CD14-positive monocyte (primary cell): ENCODE results near the gene OPN5. TPM values are rescaled to one million over a fixed set of nuclear protein-coding genes. Genes with fewer than 3 reads are reported as not detected.

ENCODE experiments used
- DNase-seq, 3 donors: peaks; one replicate each; pipeline ENCODE4 v3.0.0-alpha.2; 2011 to 2022
- H2AFZ ChIP-seq: 2 replicates; pipeline ENCODE4 v1.6.0; 2012; ENCODE audit warnings: mild to moderate bottlenecking, low read depth, low read length, inconsistent platforms; ENCODE audit not compliant: insufficient read depth, poor library complexity, severe bottlenecking
- H3K27ac ChIP-seq, 2 donors: 1 replicate in 1 of 2; 2 replicates in 1 of 2; pipeline ENCODE4 v1.5.1; 2012 to 2013; ENCODE audit warnings: low read length in 2 of 2, control low read depth in 1 of 2, inconsistent platforms in 1 of 2, low read depth in 1 of 2, mild to moderate bottlenecking in 1 of 2
- H3K27me3 ChIP-seq, 2 donors: one replicate each; pipeline versions ENCODE4 v1.6.0 to v1.6.1; 2011 to 2013; ENCODE audit warnings: low read length in 2 of 2; ENCODE audit not compliant: control insufficient read depth in 2 of 2, insufficient read depth in 2 of 2
- H3K36me3 ChIP-seq, 2 donors: replicated peaks in 1 of 2; 1 replicate in 1 of 2; 2 replicates in 1 of 2; pipeline versions ENCODE4 v1.5.1 to v1.6.1; 2012 to 2013; ENCODE audit warnings: low read length in 2 of 2, control low read depth in 1 of 2, inconsistent platforms in 1 of 2, mild to moderate bottlenecking in 1 of 2; ENCODE audit not compliant: insufficient read depth in 2 of 2, control insufficient read depth in 1 of 2
- H3K4me1 ChIP-seq, 2 donors: 1 replicate in 1 of 2; 2 replicates in 1 of 2; pipeline versions ENCODE4 v1.5.1 to v1.6.1; 2012 to 2013; ENCODE audit warnings: low read length in 2 of 2, control low read depth in 1 of 2, inconsistent platforms in 1 of 2, mild to moderate bottlenecking in 1 of 2, moderate library complexity in 1 of 2; ENCODE audit not compliant: insufficient read depth in 2 of 2, control insufficient read depth in 1 of 2
- H3K4me2 ChIP-seq: replicated peaks from 2 replicates; pipeline ENCODE3; 2012; ENCODE audit warnings: low read length, moderate library complexity, mild to moderate bottlenecking; ENCODE audit not compliant: poor library complexity, severe bottlenecking; ENCODE audit errors: extremely low read depth
- H3K4me3 ChIP-seq, 3 experiments: fragments of 200-600 bp in 1 of 3; sonication (generic) in 1 of 3; replicated peaks in 1 of 3; 1 replicate in 2 of 3; 2 replicates in 1 of 3; pipeline ENCODE4 v1.5.1; 2011 to 2013; ENCODE audit warnings: low read length in 3 of 3, mild to moderate bottlenecking in 3 of 3, control low read depth in 2 of 3, low read depth in 2 of 3, inconsistent platforms in 1 of 3, moderate library complexity in 1 of 3
- H3K79me2 ChIP-seq: 2 replicates; pipeline ENCODE4 v1.6.0; 2012; ENCODE audit warnings: mild to moderate bottlenecking, control low read depth, inconsistent platforms, low read length, moderate library complexity; ENCODE audit not compliant: insufficient read depth
- H3K9ac ChIP-seq: 2 replicates; pipeline ENCODE4 v1.6.0; 2017; ENCODE audit warnings: low read length, mild to moderate bottlenecking; ENCODE audit not compliant: insufficient read depth, poor library complexity, severe bottlenecking
- H3K9me3 ChIP-seq, 2 donors: replicated peaks in 1 of 2; 1 replicate in 1 of 2; 2 replicates in 1 of 2; pipeline versions ENCODE4 v1.5.1 to v1.6.1; 2012 to 2013; ENCODE audit warnings: low read length in 2 of 2, control low read depth in 1 of 2; ENCODE audit not compliant: control insufficient read depth in 1 of 2, insufficient read depth in 1 of 2
- H4K20me1 ChIP-seq: 2 replicates; pipeline ENCODE4 v1.6.0; 2012; ENCODE audit warnings: mild to moderate bottlenecking, low read length, control low read depth, moderate library complexity; ENCODE audit not compliant: insufficient read depth
- H3K27ac Mint-ChIP-seq, 7 donors: one replicate each; pipeline ENCODE4 v1.8.0; 2020; ENCODE audit warnings: mild to moderate bottlenecking in 7 of 7, mixed read lengths in 7 of 7, moderate library complexity in 6 of 7, inconsistent platforms in 2 of 7
- H3K27me3 Mint-ChIP-seq, 3 donors: one replicate each; pipeline ENCODE4 v1.8.0; 2021 to 2022; ENCODE audit warnings: low read depth in 3 of 3, mild to moderate bottlenecking in 3 of 3, mixed read lengths in 3 of 3, moderate library complexity in 3 of 3, inconsistent platforms in 1 of 3
- H3K36me3 Mint-ChIP-seq, 2 donors: one replicate each; pipeline ENCODE4 v1.8.0; 2020; ENCODE audit warnings: mixed read lengths in 2 of 2, inconsistent platforms in 1 of 2, mild to moderate bottlenecking in 1 of 2
- H3K4me1 Mint-ChIP-seq: one replicate; pipeline ENCODE4 v1.8.0; 2020; ENCODE audit warnings: mild to moderate bottlenecking, mixed read lengths
- H3K4me3 Mint-ChIP-seq, 2 donors: one replicate each; pipeline ENCODE4 v1.8.0; 2020; ENCODE audit warnings: mild to moderate bottlenecking in 2 of 2, mixed read lengths in 2 of 2, moderate library complexity in 1 of 2
- H3K9me3 Mint-ChIP-seq, 7 donors: one replicate each; pipeline ENCODE4 v1.8.0; 2020 to 2022; ENCODE audit warnings: mixed read lengths in 7 of 7, mild to moderate bottlenecking in 6 of 7, moderate library complexity in 6 of 7, inconsistent platforms in 2 of 7
- CTCF ChIP-seq: fragments of 200-600 bp; IDR thresholded peaks from one replicate; pipeline ENCODE4 v1.8.0; 2022; ENCODE audit warnings: antibody characterized with exemption, mild to moderate bottlenecking
- WGBS: methylation state at CpG from one replicate; pipeline ENCODE4 v1.1.5; 2013; ENCODE audit warnings: missing lambda C conversion rate; ENCODE audit not compliant: insufficient coverage; 5-methylcytosine and 5-hydroxymethylcytosine counted together
- intact Hi-C, 2 donors: fragments of 100-400 bp; cut with micrococcal nuclease; formaldehyde crosslinking; loops; one replicate each; pipeline versions ENCODE4 v1.15.0 to v1.15.1; 2023
- polyA minus RNA-seq: library from RNA; depleted of rRNA, polyadenylated mRNA; stranded (reverse); fragments of >200 nt; gene quantifications from 2 replicates; pipeline ENCODE4 v1.2.3, GENCODE V29; 2012
- polyA plus RNA-seq, 3 donors: library from polyadenylated mRNA; depleted of rRNA in 1 of 3; unstranded in 2 of 3; stranded (reverse) in 1 of 3; fragments of 300-500 nt in 2 of 3; fragments of >200 nt in 1 of 3; fragmentation: Illumina TruSeq in 2 of 3; gene quantifications; 1 replicate in 2 of 3; 2 replicates in 1 of 3; pipeline ENCODE4 v1.2.3, GENCODE V29; 2012 to 2021
- total RNA-seq, 12 experiments: library from RNA in 1 of 12; stranded (reverse) in 1 of 12; fragments of 120-200 nt in 1 of 12; gene quantifications; one replicate each; pipeline ENCODE4 v1.2.4 and lab custom pipeline; 2013 to 2026; ENCODE audit warnings: mixed read lengths in 6 of 12, inconsistent platforms in 1 of 12

The OPN5 gene
- not detected for total RNA-seq (2013)
- polyA plus RNA-seq, result not detected
- not detected in 2 replicates for polyA minus RNA-seq
- total RNA-seq (lab: John Stamatoyannopoulos, UW), result 0 to 1.5 (median 0) reads per million in 11 experiments

- Histone ChIP-seq H3K9ac (no peak within 1 kb of the TSS), H3K4me1 (no peaks in the 10 kb centered on the region), H3K36me3 (no peaks in the 10 kb centered on the region), H3K79me2 (no peaks in the 10 kb centered on the region), H3K4me3 (no peak within 1 kb of the TSS), H3K9me3 (no peaks in the 10 kb centered on the region), H4K20me1 (no peaks in the 10 kb centered on the region), H3K27me3 (no peaks in the 10 kb centered on the region), H3K4me2 (no peak within 1 kb of the TSS), H2AFZ (no peak within 1 kb of the TSS), H3K27ac (no peak within 1 kb of the TSS)
- Mint-ChIP-seq H3K27ac (no peak within 1 kb of the TSS), H3K4me3 (no peak within 1 kb of the TSS), H3K27me3 (peaks cover 0 to 9% (median 4%) of the 10 kb centered on the region in 3 donors), H3K9me3 (no peaks in the 10 kb centered on the region), H3K36me3 (no peaks in the 10 kb centered on the region), H3K4me1 (peaks cover 3% of the 10 kb centered on the region)
- intact Hi-C loops, result loop anchor here in 1 of 2 donors (5.0 to 10.0 kb wide), 2 partner anchors 149 to 367 kb away; no protein-coding TSS in a partner anchor
- 93% methylated on average over 7 of the region's 8 CpGs for WGBS
- TF ChIP-seq CTCF, result no peak
- no peak for DNase-seq
These were observed at the start of gene OPN5 for GRCh38 chr6:47781732-47782131. TSS of gene OPN5 (plus strand) at chr6:47782032. CDS start at chr6:47782067, 35 bp downstream.

- Mint-ChIP-seq H3K27ac (no peak overlapping the region), H3K4me1 (no peaks in the 10 kb centered on the region), H3K27me3 (peaks cover 0 to 2% (median 0%) of the 10 kb centered on the region in 3 donors), H3K9me3 (no peaks in the 10 kb centered on the region), H3K36me3 (no peaks in the 10 kb centered on the region), H3K4me3 (no peak overlapping the region)
- H3K4me3 ChIP-seq, result no peak overlapping the region
- DNase-seq, result peak in 1 of 3 donors; percentile 1
- no peak overlapping the region for H3K4me2 ChIP-seq
- H3K79me2 ChIP-seq, result no peaks in the 10 kb centered on the region
- no peaks in the 10 kb centered on the region for H3K4me1 ChIP-seq
- H3K36me3 ChIP-seq, result no peaks in the 10 kb centered on the region
- H2AFZ ChIP-seq, result no peak overlapping the region
- H3K27me3 ChIP-seq, result no peaks in the 10 kb centered on the region
- H4K20me1 ChIP-seq, result no peaks in the 10 kb centered on the region
- H3K9me3 ChIP-seq, result no peaks in the 10 kb centered on the region
- 40% methylated on average over 1 of the region's 2 CpGs for WGBS
- TF ChIP-seq CTCF, result peak; percentile 13
- intact Hi-C loops, result no loop called here
- H3K9ac ChIP-seq, result no peak overlapping the region
- no peak overlapping the region for H3K27ac ChIP-seq
These were observed 47.8 kb upstream of the OPN5 start for GRCh38 chr6:47733879-47734558.
